ENCODE results near the gene ICE2.

GRCh38 chr15:60411774-60412425, 67.0 kb downstream of the ICE2 start:
- TF ChIP-seq ESRRG (CRISPR knock-in tag; IDR thresholded peaks at IDR 0.05) (no peak), RARB (CRISPR knock-in tag; IDR thresholded peaks at IDR 0.05) (no peak), GLIS3 (CRISPR knock-in tag; IDR thresholded peaks at IDR 0.05) (no peak), OSR1 (CRISPR knock-in tag; IDR thresholded peaks at IDR 0.05) (no peak), SNAI2 (CRISPR knock-in tag; IDR thresholded peaks at IDR 0.05) (no peak), BACH2 (CRISPR knock-in tag; IDR thresholded peaks at IDR 0.05; ENCODE audit: borderline replicate concordance) (no peak), ZNF8 (CRISPR knock-in tag; IDR thresholded peaks at IDR 0.05) (no peak), PATZ1 (CRISPR knock-in tag; IDR thresholded peaks at IDR 0.05; ENCODE audit: borderline replicate concordance) (no peak), ZFP3 (CRISPR knock-in tag; IDR thresholded peaks at IDR 0.05) (no peak), TSHZ2 (CRISPR knock-in tag; IDR thresholded peaks at IDR 0.05) (no peak), CREB5 (CRISPR knock-in tag; IDR thresholded peaks at IDR 0.05; ENCODE audit: low read depth) (no peak), ISL1 (CRISPR knock-in tag; IDR thresholded peaks at IDR 0.05) (no peak)
